H1 (cell line): ENCODE results near the gene RBM38. TPM values are rescaled to one million over a fixed set of nuclear protein-coding genes. Genes with fewer than 3 reads are reported as not detected.

Source experiments
- CTCF ChIA-PET: fragments of 300-600 bp; sonication (Branson Sonifier 250); formaldehyde crosslinking; loops from one replicate; lab custom pipeline; 2021; ENCODE audit not compliant: partially characterized antibody; lab: Charles Lee
- POLR2A ChIA-PET: fragments of 300-600 bp; sonication (Branson Sonifier 250); formaldehyde crosslinking; loops from one replicate; lab custom pipeline; 2021; ENCODE audit warnings: inconsistent platforms; ENCODE audit not compliant: partially characterized antibody; lab: Charles Lee
- DNase-seq, 2 experiments: peaks; one replicate each; pipeline versions ENCODE4 v3.0.0 to v3.0.0-alpha.2; 2010 to 2022; ENCODE audit warnings: low spot score in 2 of 2, low read depth in 1 of 2, mixed read lengths in 1 of 2
- FAIRE-seq: peaks from 2 replicates; lab custom pipeline; 2011; peaks lifted over from hg19 to GRCh38; lab: Jason Lieb, UNC
- H2AFZ ChIP-seq: 2 replicates; pipeline ENCODE4 v1.8.1; 2012; ENCODE audit warnings: low read length, inconsistent platforms
- H2AK5ac ChIP-seq: 2 replicates; pipeline ENCODE4 v1.6.1; 2013; ENCODE audit warnings: low read depth, low read length
- H2BK120ac ChIP-seq: replicated peaks from 2 replicates; pipeline ENCODE3; 2013; ENCODE audit warnings: low read depth, low read length, inconsistent platforms
- H2BK12ac ChIP-seq: 2 replicates; pipeline ENCODE4 v1.6.1; 2013; ENCODE audit warnings: low read depth, low read length
- H2BK15ac ChIP-seq: 2 replicates; pipeline ENCODE4 v1.6.1; 2013; ENCODE audit warnings: low read length
- H2BK20ac ChIP-seq: 2 replicates; pipeline ENCODE4 v1.6.1; 2013; ENCODE audit warnings: low read length
- H2BK5ac ChIP-seq: 2 replicates; pipeline ENCODE4 v1.6.1; 2013; ENCODE audit warnings: low read depth, low read length
- H3K14ac ChIP-seq: 2 replicates; pipeline ENCODE4 v1.6.1; 2013; ENCODE audit warnings: inconsistent platforms; ENCODE audit not compliant: insufficient read length
- H3K18ac ChIP-seq: 2 replicates; pipeline ENCODE4 v1.6.1; 2013; ENCODE audit warnings: low read length; ENCODE audit errors: extremely low read depth
- H3K23ac ChIP-seq: 2 replicates; pipeline ENCODE4 v1.6.1; 2013; ENCODE audit warnings: inconsistent platforms; ENCODE audit not compliant: insufficient read length
- H3K23me2 ChIP-seq: 2 replicates; pipeline ENCODE4 v1.6.1; 2013; ENCODE audit warnings: low read depth, low read length
- H3K27ac ChIP-seq: 2 replicates; pipeline ENCODE4 v1.6.1; 2011; ENCODE audit warnings: low read depth, low read length, inconsistent platforms
- H3K27me3 ChIP-seq, 4 experiments: replicated peaks in 1 of 4; 1 replicate in 1 of 4; 2 replicates in 3 of 4; pipeline versions ENCODE4 v1.6.1 to v1.8.1; 2011 to 2013; ENCODE audit warnings: low read length in 3 of 4, mild to moderate bottlenecking in 3 of 4, inconsistent platforms in 2 of 4, mixed read lengths in 2 of 4, moderate library complexity in 1 of 4; ENCODE audit not compliant: control insufficient read depth in 3 of 4, insufficient read depth in 3 of 4; ENCODE audit errors: extremely low read depth in 1 of 4
- H3K36me3 ChIP-seq, 4 experiments: 2 replicates each; pipeline versions ENCODE4 v1.6.1 to v1.8.1; 2011 to 2013; ENCODE audit warnings: mild to moderate bottlenecking in 4 of 4, low read length in 3 of 4, moderate library complexity in 2 of 4, control low read depth in 1 of 4, inconsistent platforms in 1 of 4; ENCODE audit not compliant: insufficient read depth in 4 of 4, control insufficient read depth in 2 of 4
- H3K4ac ChIP-seq: replicated peaks from 2 replicates; pipeline ENCODE3; 2013; ENCODE audit warnings: low read length, low read depth, mixed read lengths, inconsistent platforms; ENCODE audit not compliant: insufficient read length
- H3K4me1 ChIP-seq, 4 experiments: replicated peaks in 1 of 4; 1 replicate in 1 of 4; 2 replicates in 3 of 4; pipeline versions ENCODE4 v1.6.1 to v1.8.1; 2011 to 2013; ENCODE audit warnings: low read length in 3 of 4, inconsistent platforms in 2 of 4, mixed read lengths in 1 of 4; ENCODE audit not compliant: insufficient read depth in 4 of 4, control insufficient read depth in 3 of 4
- H3K4me2 ChIP-seq, 2 experiments: 2 replicates each; pipeline versions ENCODE4 v1.6.1 to v1.8.1; 2011 to 2013; ENCODE audit warnings: low read depth in 2 of 2, low read length in 2 of 2, control low read depth in 1 of 2, inconsistent platforms in 1 of 2, mild to moderate bottlenecking in 1 of 2; ENCODE audit not compliant: insufficient read depth in 1 of 2
- H3K4me3 ChIP-seq, 4 experiments: fragments of 200-600, 300-600 bp in 1 of 4; sonication (generic), shearing (Covaris generic), sonication (Bioruptor Twin) in 1 of 4; 2 replicates each; pipeline versions ENCODE4 v1.5.1 to v1.8.1; 2011 to 2016; ENCODE audit warnings: low read length in 4 of 4, low read depth in 3 of 4, control low read depth in 2 of 4, inconsistent platforms in 2 of 4, mild to moderate bottlenecking in 2 of 4, mixed read lengths in 1 of 4, moderate library complexity in 1 of 4; ENCODE audit not compliant: insufficient read depth in 2 of 4; ENCODE audit errors: extremely low read depth in 1 of 4
- H3K56ac ChIP-seq: replicated peaks from 2 replicates; pipeline ENCODE3; 2013; ENCODE audit warnings: low read depth, mild to moderate bottlenecking, mixed read lengths, low read length, inconsistent platforms; ENCODE audit not compliant: insufficient read length
- H3K79me1 ChIP-seq: 2 replicates; pipeline ENCODE4 v1.6.1; 2013; ENCODE audit warnings: low read depth, low read length, control low read depth
- H3K79me2 ChIP-seq, 2 experiments: 2 replicates each; pipeline versions ENCODE4 v1.6.1 to v1.8.1; 2012 to 2013; ENCODE audit warnings: low read length in 2 of 2, mild to moderate bottlenecking in 2 of 2, inconsistent platforms in 1 of 2; ENCODE audit not compliant: insufficient read depth in 2 of 2, control insufficient read depth in 1 of 2
- H3K9ac ChIP-seq, 4 experiments: replicated peaks in 1 of 4; 1 replicate in 1 of 4; 2 replicates in 3 of 4; pipeline versions ENCODE4 v1.6.1 to v1.8.1; 2011 to 2013; ENCODE audit warnings: low read depth in 3 of 4, low read length in 3 of 4, control low read depth in 2 of 4, mild to moderate bottlenecking in 2 of 4, moderate library complexity in 2 of 4, inconsistent platforms in 1 of 4; ENCODE audit errors: extremely low read depth in 1 of 4
- H3K9me3 ChIP-seq, 2 experiments: 2 replicates each; pipeline versions ENCODE4 v1.6.1 to v1.8.1; 2012 to 2013; ENCODE audit warnings: mild to moderate bottlenecking in 2 of 2, moderate library complexity in 2 of 2, control low read depth in 1 of 2, inconsistent platforms in 1 of 2, low read depth in 1 of 2, low read length in 1 of 2, mixed read lengths in 1 of 2; ENCODE audit not compliant: insufficient read depth in 2 of 2
- H4K20me1 ChIP-seq, 2 experiments: replicated peaks in 1 of 2; 2 replicates each; pipeline versions ENCODE3 to v1.8.1; 2011 to 2013; ENCODE audit warnings: inconsistent platforms in 2 of 2, low read length in 2 of 2, mild to moderate bottlenecking in 1 of 2; ENCODE audit not compliant: insufficient read depth in 2 of 2, control insufficient read depth in 1 of 2
- H4K5ac ChIP-seq: 2 replicates; pipeline ENCODE4 v1.6.1; 2013; ENCODE audit warnings: low read length, low read depth, mixed read lengths, inconsistent platforms; ENCODE audit not compliant: insufficient read length
- H4K8ac ChIP-seq: 2 replicates; pipeline ENCODE4 v1.8.0; 2013; ENCODE audit warnings: mild to moderate bottlenecking, moderate library complexity, low read length, inconsistent platforms; ENCODE audit not compliant: insufficient read depth; ENCODE audit errors: extremely low read depth
- H4K91ac ChIP-seq: replicated peaks from 2 replicates; pipeline ENCODE3; 2013; ENCODE audit warnings: low read length, mixed read lengths, inconsistent platforms; ENCODE audit not compliant: insufficient read length
- CEBPB ChIP-seq: IDR thresholded peaks from 2 replicates; pipeline ENCODE4 v1.6.1; 2012; ENCODE audit warnings: low read depth, low read length
- CTBP2 ChIP-seq: IDR thresholded peaks from 2 replicates; pipeline ENCODE4 v1.7.0; 2011; ENCODE audit warnings: borderline replicate concordance, mild to moderate bottlenecking, moderate library complexity, mixed read lengths, low read length; ENCODE audit not compliant: insufficient read depth, insufficient read length
- E2F6 ChIP-seq: IDR thresholded peaks from 2 replicates; pipeline ENCODE4 v1.6.1; 2012; ENCODE audit warnings: inconsistent platforms
- KDM4A ChIP-seq: IDR thresholded peaks from one replicate; pipeline ENCODE4 v1.7.1; 2012; ENCODE audit warnings: low read depth, mild to moderate bottlenecking, moderate library complexity, low read length, inconsistent platforms; ENCODE audit not compliant: severe bottlenecking
- RBBP5 ChIP-seq: IDR thresholded peaks from 2 replicates; pipeline ENCODE4 v1.7.1; 2012; ENCODE audit warnings: low read depth, mild to moderate bottlenecking, inconsistent platforms, low read length, moderate library complexity, borderline replicate concordance
- SIX5 ChIP-seq: IDR thresholded peaks from 2 replicates; pipeline ENCODE4 v1.6.1; 2011; ENCODE audit warnings: mild to moderate bottlenecking, low read depth, low read length
- SRF ChIP-seq: IDR thresholded peaks from 2 replicates; pipeline ENCODE4 v1.6.1; 2011; ENCODE audit warnings: mild to moderate bottlenecking, low read depth, low read length, moderate library complexity
- ZNF274 ChIP-seq: IDR thresholded peaks from 2 replicates; pipeline ENCODE4 v1.7.0; 2012; ENCODE audit warnings: low read length, borderline replicate concordance; ENCODE audit errors: extremely low read depth
- WGBS, 2 experiments: shearing (Covaris generic) in 1 of 2; methylation state at CpG; one replicate each; pipeline versions ENCODE4 v1.1.6 to v1.1.7; 2013 to 2015; ENCODE audit warnings: low lambda C conversion rate in 2 of 2, mixed read lengths in 2 of 2, inconsistent platforms in 1 of 2, low coverage in 1 of 2, missing lambda C conversion rate in 1 of 2; ENCODE audit not compliant: insufficient replicate concordance in 2 of 2, insufficient coverage in 1 of 2, insufficient read length in 1 of 2; ENCODE audit errors: extremely low coverage in 1 of 2, missing lambda C conversion rate in 1 of 2; 5-methylcytosine and 5-hydroxymethylcytosine counted together
- polyA plus RNA-seq, 7 experiments: library from polyadenylated mRNA; depleted of rRNA in 3 of 7; stranded (reverse) in 5 of 7; unstranded in 2 of 7; fragments of >200 nt in 5 of 7; fragments of 200-250 nt in 2 of 7; gene quantifications; 1 replicate in 5 of 7; 2 replicates in 1 of 7; 4 replicates in 1 of 7; pipeline versions ENCODE4 v1.2.1 to v1.2.3, GENCODE V29; 2011 to 2013; ENCODE audit warnings: missing spikeins in 2 of 7, mixed read lengths in 2 of 7
- total RNA-seq: library from RNA; stranded (reverse); fragmentation: NEBNext Ultra II Directional; extraction: Animal tissue kit (Norgen Biotek cat#: 25700); gene quantifications from 2 replicates; pipeline ENCODE4 v1.2.1, GENCODE V29; 2021
- TF ChIP-seq, protein P1 (sequence below): IDR thresholded peaks from 2 replicates; pipeline ENCODE4 v1.6.1; 2011; ENCODE audit warnings: low read depth, mild to moderate bottlenecking, low read length; ENCODE audit not compliant: insufficient read depth

RBM38 gene
- total and polyA plus RNA-seq, 2 of the 8 experiments (the other 6 are each of a cell fraction or from before 2014, with no cell fraction given), result 57.7 to 109 TPM

GRCh38 chr20:57351042-57351783 lies 40.0 kb upstream of the RBM38 start, which contains the start of gene RAE1:
TSS of gene RAE1 (plus strand) at chr20:57351255. CDS start at chr20:57354039, 2,784 bp downstream.
- Histone ChIP-seq H2BK5ac (peak within 1 kb of the TSS; percentile 40; the same call in 1 of the 2 replicates), H3K27ac (peak within 1 kb of the TSS; percentile 86), H3K9ac (peak within 1 kb of the TSS; percentile 81 to 94 (median 84)), H3K4me3 (peak within 1 kb of the TSS; percentile 94 to 99 (median 98)), H4K5ac (peak within 1 kb of the TSS; percentile 65), H3K4ac (peak within 1 kb of the TSS; percentile 16), H2AFZ (peak within 1 kb of the TSS; percentile 87; the same call in 1 of the 2 replicates), H3K14ac (no peak within 1 kb of the TSS), H4K91ac (peak within 1 kb of the TSS; percentile 20), H3K79me2 (peaks cover 17 to 37% of the 10 kb centered on the region in 2 experiments), H2BK12ac (no peak within 1 kb of the TSS), H3K18ac (peak within 1 kb of the TSS; percentile 72), H2BK15ac (peak within 1 kb of the TSS; percentile 23; the same call in 1 of the 2 replicates), H2BK20ac (no peak within 1 kb of the TSS), H4K8ac (peak within 1 kb of the TSS; percentile 97), H3K79me1 (peaks cover 17% of the 10 kb centered on the region), H3K4me1 (peaks cover 0 to 9% (median 4%) of the 10 kb centered on the region in 4 experiments; a peak in 5 of 7 replicates), H2BK120ac (no peak within 1 kb of the TSS), H3K56ac (no peak within 1 kb of the TSS), H4K20me1 (peaks cover 0 to 3% of the 10 kb centered on the region in 2 experiments), H3K36me3 (peaks cover 14 to 35% (median 22%) of the 10 kb centered on the region in 4 experiments), H3K23ac (no peak within 1 kb of the TSS), H2AK5ac (no peak within 1 kb of the TSS), H3K27me3 (no peaks in the 10 kb centered on the region), H3K4me2 (peak within 1 kb of the TSS; percentile 85 to 98), H3K23me2 (peaks cover 5% of the 10 kb centered on the region; the same call in 1 of the 2 replicates), H3K9me3 (no peaks in the 10 kb centered on the region)
- ChIA-PET CTCF (interaction anchor here (1.0 to 1.5 kb wide), 3 partner anchors 19 to 261 kb away, joined by 3 to 6 read pairs (median 4); no protein-coding TSS in a partner anchor), POLR2A (interaction anchor here (1.0 to 3.4 kb wide), 4 partner anchors 12 to 39 kb away, joined by 3 to 10 read pairs (median 4); partner anchors contain the start of gene RBM38)
- 1% methylated on average over 60 of the region's 64 CpGs; no CpG with 5 or more reads in 1 of the 2 experiments for WGBS, 2 experiments
- DNase-seq, result peak; percentile 38 to 90
- FAIRE-seq, result no peak
- no peak for TF ChIP-seq CEBPB
- TF ChIP-seq SRF, result no peak
- peak; percentile 86; the same call in 1 of the 2 replicates for TF ChIP-seq RBBP5
- no peak for TF ChIP-seq ZNF274
- peak; percentile 95 for TF ChIP-seq E2F6
- TF ChIP-seq SIX5, result no peak
- no peak for TF ChIP-seq CTBP2
- peak; percentile 83 for TF ChIP-seq KDM4A
- TF ChIP-seq, protein P1, sequence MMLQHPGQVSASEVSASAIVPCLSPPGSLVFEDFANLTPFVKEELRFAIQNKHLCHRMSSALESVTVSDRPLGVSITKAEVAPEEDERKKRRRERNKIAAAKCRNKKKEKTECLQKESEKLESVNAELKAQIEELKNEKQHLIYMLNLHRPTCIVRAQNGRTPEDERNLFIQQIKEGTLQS, result no peak
